Left kidney (tissue), 2 donors: ENCODE data around the gene FAM8A1. TPM values are rescaled to one million over a fixed set of nuclear protein-coding genes. Genes with fewer than 3 reads are reported as not detected.

Experiments
- DNase-seq: peaks from one replicate; pipeline ENCODE4 v3.0.0-alpha.2; 2013
- polyA plus RNA-seq: library from polyadenylated mRNA; unstranded; fragments of 120-200 nt; gene quantifications from one replicate; pipeline ENCODE4 v1.2.1, GENCODE V29; 2013; ENCODE audit not compliant: insufficient read length

Gene FAM8A1
- polyA plus RNA-seq, 1 donor, result 46.1 TPM

DNA sequence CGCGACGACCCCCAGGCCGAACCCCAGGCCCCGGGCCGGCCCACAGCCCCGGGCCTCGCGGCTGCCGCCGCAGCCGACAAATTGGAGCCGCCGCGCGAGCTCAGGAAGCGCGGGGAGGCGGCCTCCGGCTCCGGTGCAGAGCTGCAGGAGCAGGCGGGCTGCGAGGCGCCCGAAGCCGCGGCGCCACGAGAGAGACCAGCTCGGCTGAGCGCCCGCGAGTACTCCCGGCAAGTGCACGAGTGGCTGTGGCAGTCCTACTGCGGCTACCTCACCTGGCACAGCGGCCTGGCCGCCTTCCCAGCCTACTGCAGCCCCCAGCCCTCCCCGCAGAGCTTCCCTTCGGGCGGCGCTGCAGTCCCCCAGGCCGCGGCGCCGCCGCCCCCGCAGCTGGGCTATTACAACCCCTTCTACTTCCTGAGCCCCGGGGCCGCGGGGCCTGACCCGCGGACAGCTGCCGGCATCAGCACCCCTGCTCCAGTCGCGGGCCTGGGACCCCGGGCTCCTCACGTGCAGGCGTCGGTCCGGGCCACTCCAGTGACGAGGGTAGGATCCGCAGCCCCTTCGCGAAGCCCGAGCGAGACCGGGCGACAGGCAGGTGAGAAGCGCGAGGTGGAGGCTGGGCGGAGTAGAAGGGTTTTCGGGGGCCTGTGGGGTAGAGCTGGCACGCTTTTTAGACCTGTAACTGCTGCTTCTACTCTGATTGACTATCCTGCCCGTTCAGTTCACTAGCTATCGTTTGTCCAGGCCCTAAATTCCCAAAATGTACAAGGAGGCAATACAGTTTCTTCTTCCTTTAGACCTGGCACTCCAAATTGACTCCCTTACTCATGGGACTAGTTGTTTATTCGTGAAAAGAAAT lies 654 bp downstream of the FAM8A1 start:
- DNase-seq, result peak; percentile 27

DNA sequence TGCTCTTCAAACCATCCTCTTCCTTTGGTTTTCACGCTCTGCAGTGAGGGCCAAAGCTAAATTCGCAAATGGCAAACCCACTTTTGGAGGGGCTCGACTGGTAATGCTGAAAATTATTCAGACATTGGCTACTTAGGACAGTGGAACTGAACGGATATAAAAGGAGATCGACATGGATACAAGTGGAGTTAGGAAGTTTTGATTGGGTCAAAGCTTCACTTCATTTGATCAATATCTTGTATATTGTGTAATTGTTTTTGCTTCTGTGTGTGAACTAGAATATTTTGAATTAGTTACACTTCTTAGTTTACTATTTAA lies 1.2 kb downstream of the FAM8A1 start:
- DNase-seq, result no peak

DNA sequence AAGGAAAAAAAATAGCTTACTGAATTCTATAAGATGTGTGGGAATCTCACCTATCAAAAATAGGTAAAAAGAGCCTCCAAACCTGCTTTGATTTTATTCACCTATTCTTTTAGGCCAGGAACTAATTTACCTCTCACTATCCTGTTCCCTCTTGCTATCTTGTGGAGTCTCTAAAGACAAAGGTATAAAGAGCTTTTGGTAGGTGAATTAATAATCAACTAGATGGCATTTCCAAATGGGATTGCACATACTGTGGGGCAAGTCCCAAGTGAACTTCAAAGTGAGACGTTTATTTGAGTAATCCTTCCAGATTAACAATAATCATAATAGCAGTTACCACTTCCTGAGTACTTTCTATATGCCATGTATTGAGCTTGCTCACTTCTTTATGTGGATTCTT lies 2.8 kb downstream of the FAM8A1 start:
- no peak for DNase-seq

DNA sequence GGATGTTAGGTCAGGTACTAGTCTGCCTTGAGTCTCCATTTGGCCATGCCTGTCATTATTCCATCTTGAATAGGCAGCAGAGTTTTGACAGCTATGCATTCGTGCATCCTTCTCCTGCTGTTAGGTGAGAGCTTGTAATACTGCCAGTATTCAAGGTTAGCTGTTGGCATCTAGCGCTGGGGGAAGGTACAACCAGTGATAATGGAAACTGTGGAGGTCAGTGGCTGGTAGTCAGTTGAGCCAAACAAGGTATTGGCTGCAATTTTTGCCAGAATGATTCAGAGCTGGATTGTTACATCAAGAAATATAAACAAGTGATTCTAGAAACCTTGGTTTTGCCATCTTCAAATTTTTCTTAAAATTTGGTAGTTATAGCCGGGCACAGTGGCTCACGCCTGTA lies 6.5 kb downstream of the FAM8A1 start:
- DNase-seq, result no peak

DNA sequence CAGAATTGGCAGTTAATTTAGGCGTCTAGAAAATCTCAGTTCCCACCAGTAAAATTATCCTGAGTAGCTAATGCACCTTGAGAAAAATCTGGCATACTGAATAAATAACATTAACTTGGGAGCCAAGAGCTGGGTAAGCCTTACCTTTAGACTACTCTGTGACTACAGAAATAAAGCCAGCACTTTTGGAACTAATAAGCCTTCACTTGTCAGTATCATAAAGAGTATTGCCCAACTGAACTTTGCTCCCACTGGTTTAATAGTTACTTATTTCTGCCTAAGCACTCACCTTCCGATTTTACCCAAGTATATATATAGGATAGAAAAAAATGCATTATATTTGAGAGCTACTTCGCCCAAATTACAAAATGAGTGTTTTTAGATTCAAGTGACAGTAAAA lies 10.7 kb downstream of the FAM8A1 start:
- no peak for DNase-seq

DNA sequence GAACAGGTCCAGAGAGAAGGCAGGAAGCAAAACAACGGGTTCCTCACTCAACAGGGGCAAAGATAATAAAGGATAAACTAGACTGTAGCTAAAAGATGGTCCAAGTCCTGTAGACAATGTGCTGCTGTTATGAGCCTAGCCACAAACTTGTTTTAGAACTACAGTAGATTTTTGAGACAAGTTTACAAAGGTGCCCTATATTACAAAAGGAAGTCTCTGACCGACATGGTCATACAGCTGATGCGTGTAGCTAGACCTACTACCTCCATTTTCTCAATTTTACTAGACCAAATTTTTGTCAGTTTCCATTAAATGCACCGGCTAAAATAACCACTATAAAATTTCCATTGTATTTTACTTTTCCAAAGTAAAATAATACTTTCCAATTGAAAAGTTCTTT lies 11.9 kb downstream of the FAM8A1 start:
- DNase-seq, result no peak

DNA sequence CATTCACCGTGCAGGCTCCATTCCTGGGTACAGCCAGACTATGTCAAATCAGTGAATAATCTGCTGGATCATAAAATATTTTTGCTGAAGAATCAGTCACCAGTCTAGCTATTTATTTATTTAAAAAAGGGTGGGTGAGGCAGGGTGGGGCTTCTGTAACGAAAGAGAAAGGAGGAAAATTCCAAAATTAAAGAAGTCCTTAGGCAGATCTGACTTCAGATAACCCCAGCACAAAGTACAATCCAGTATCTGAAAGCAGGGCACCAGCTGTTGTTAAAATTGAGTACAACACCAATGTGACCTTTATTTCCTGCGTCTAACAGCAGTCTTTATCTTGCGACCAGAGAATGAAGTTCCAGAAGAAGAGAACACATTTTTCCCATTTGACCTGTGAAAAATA lies 15.7 kb downstream of the FAM8A1 start:
- DNase-seq, result no peak

DNA sequence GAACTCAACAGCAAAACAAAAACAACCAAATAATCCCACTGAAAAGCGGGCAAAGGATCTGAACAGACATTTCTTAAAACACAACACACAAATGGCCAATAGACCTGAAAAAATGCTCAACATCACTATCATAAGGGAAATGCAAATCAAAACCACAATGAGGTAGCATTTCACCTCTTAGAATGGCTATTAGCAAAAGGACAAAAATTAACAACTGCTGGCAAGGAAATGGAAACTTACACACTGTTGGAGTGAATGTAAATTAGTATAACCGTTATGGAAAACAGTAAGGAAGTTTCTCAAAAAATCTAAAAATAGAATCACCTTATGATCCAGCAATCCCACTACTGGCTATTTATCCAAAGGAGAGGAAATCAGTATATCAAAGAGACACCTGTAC lies 20.9 kb downstream of the FAM8A1 start:
- no peak for DNase-seq

DNA sequence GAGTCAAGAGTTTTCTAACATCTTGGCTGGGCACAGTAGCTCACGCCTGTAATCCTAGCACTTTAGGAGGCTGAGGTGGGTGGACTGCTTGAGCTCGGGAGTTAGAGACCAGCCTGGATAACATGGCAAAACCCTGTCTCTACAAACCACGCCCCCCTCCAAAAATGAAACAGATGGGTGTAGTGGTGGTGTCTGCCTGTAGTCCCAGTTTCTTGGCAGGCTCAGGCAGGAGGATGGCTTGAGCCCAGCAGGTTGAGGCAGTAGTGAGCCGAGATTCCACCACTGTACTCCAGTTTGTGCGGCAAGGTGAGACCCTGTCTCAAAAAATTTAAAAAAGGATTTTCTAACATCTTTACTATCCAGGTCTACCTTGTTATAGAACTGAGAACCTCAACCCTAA lies 22.0 kb downstream of the FAM8A1 start:
- DNase-seq, result no peak

DNA sequence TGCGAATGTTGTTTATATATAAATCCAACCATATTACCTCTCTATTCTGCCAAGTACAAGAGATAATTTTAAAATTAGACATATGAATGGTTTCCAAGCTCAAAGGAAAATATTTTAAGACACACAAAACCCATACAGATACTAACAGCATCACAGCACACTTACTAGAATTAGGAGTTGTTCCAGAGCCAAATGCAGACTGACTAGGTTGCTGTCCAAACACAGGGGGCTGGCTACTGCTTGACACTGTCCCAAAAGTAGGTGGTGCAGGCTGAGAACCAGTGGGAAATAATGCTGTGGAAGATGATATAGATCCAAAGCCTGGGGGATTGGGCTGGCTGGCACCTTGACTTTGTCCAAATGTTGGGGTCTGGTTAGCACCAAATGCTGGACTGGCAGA lies 24.3 kb downstream of the FAM8A1 start:
- no peak for DNase-seq

DNA sequence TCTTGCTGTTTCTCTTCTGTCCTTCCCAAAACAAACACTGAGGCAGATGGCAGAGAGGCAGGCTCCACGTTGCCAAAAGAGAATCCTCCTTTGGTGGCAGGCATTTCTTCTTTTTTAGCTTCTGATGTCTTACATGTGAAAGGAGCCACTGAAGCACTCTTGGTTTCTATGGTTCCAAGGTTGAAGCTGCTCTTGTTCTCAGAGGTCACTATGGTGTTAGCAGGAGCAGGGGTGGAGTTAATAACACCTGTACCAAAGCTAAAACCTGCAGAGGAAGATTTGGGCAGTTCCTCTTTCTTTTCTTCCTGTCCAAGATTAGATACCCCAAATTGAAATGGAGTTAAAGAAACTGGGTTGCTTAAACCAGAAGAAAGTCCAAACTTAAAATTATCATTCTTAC lies 28.8 kb downstream of the FAM8A1 start:
- no peak for DNase-seq

DNA sequence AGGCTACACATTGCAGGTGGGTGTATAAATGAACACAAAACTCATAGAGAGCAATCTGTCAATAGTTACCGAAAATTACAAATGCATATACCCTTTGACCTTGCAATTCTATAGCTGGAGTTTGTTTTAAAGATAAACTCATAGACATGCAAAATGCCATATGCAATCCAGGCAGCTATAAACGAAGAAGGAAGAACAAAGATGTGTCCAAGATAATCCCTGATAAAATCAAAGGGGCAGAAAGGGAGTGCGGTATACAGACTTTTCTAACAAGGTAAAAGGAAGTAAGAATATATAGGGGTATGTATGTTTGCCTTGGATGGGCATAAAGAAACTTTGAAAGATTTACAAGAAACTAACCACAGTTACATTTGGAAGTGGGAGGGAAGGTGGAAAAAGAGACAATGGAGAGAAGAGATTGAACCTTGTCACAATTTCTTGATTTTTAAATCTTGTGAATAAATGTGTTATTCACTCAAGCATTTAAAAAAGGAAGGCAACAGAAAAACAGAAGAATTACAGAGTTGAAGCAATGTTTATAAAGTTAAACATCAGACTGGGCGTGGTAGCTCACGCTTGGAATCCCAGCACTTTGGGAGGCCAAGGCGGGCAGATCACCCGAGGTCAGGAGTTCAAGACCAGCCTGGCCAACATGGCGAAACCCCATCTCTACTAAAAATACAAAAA lies 29.9 kb downstream of the FAM8A1 start:
- no peak for DNase-seq

DNA sequence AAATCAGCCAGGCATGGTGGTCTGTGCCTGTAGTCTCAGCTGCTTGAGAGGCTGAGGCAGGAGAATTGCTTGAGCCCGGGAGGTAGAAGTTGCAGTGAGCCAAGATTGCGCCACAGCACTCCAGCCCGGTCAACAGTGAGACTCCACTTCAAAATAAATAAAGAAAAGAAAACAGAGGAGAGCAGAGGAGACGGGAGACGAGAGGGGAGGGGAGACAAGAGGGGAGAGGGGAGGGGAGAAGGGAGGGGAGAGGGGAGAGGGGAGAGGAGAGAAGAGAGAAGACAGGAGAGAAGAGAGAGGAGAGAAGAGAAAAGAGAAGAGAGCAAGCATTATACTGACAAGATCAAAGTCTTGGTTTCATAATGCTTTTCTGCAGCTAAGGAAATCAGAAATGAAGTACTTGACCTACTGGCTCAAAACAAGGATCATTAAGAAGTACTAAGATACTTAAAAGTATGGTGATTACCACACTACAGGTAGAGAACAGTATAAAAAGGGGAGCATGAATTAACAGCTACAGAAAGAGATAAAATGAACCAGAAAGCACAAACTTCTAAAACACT lies 30.5 kb downstream of the FAM8A1 start:
- DNase-seq, result no peak

DNA sequence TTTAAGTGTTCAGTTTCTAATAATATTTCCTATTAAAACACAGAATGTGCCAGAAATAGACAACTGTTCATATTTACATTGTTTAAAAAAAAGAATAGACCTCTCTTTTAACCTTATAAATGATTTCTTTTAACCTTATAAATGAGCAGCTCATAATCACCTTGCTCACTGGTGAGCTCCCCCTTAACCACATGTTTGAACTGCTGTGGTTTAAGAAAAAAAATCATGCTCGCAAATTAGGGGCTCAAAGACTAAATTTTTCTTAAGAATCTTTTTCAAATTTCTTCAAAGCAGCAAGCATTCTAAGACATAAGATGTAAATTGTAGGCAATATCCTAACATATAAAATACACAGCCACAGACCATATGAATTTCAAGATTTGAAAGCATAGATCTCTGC lies 32.8 kb downstream of the FAM8A1 start:
- DNase-seq, result no peak

DNA sequence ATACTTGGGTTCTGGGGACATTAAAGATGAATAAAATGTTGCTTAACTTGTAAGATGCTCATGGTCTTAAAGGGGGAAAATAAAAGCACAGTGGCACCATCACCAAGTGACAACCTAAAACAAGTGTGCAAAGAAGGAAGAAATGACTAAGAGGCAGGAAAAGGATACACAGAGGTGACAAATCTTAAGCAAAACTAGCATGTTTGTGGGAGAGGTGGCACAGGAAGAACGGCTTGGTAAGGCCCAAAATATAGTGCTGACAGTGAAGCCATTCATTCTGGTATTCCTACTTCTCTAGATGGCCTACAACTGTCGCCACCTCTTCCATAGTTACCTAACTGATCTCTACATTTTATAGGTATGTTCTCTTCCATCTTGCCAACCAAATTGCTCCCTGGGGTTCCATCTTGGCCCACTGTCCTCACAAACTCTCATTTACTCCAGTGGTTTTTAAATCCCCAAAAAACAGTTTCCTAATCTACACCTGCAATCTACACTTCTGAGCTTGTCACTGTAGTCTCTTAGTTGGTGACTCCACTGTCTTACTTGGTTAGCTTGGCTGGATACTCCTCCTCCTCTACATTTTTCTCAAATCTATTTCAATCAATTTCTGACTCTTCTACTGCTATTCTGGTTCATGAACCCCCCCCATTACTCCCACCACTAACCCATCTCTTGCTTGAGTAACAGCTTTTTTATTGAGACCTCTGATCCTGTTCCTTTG lies 33.5 kb downstream of the FAM8A1 start:
- no peak for DNase-seq

DNA sequence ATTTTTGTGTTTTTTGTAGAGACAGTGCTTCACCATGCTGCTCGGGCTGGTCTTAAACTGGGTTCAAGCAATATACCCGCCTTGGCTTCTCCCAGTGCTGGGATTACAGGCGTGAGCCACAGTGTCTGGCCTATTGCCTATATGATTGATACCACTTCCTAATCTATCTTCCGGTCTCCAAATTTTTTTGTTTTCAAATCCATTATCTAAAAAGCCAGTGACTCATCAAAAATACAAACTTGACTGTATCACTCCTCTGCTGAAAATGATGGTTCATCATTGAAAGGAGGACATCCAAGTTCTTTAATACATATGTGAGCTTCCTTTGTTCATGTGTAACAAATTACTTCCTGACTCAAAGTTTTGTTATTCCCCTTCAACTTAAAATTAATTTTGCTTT lies 35.5 kb downstream of the FAM8A1 start:
- no peak for DNase-seq

DNA sequence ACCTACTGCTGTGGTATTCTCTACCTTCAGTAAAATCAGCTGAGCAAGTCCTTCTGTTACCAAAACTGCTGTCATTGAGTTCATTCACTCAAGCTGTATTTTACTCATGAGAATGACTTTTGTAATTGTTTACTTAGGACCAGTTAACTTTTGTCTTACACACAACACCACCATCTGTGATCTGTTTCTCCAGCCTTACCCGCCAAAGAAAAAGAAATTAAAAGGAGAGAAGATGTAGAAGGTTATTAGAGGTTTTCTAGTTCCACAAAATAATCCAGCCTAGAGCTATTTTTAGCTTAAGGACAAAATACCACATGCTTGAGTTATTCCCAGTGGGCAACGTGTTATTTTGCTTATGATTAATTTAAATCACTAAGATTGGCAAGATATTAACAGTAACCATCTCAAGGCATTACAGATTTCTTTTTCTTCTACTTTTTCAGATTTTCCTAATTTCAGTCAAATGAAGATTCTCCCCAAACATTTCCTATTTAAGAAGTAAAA lies 38.2 kb downstream of the FAM8A1 start:
- no peak for DNase-seq

DNA sequence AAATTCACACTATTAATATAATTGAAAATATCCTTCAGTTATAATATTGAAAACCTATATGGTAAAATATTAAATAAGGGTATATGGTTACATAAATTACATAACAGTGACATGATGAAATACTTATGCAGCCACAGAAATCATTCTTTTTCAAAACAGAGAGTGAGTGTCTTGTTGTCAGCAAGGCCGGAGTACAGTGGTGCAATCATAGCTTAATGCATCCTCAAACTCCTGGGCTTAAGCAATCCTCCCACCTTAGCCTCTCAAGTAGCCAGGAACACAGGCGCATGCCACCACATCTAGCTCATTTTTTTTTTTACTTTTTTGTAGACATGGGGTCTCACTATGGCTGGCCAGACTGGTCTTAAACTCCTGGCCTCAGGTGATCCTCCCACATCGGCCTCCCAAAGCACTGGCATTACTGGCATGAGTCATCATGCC lies 40.4 kb downstream of the FAM8A1 start:
- no peak for DNase-seq

DNA sequence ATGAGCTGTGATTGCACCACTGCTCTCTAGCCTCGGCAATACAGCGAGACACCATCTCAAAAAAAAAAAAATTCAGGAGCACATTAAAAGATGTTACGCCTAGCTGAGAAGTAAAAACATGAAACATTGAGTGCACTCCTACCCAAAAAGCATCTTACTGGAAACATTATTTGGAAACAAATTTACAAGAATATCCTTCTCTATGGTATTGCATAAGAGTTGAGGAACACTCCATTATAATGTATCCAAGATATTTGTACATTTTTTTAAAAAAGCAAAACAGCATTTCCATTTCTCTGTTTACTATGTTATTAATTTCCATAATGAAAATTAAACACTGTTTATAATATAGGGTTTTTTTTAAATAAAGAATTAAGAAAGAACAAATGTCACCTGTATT lies 48.6 kb downstream of the FAM8A1 start:
- DNase-seq, result no peak

DNA sequence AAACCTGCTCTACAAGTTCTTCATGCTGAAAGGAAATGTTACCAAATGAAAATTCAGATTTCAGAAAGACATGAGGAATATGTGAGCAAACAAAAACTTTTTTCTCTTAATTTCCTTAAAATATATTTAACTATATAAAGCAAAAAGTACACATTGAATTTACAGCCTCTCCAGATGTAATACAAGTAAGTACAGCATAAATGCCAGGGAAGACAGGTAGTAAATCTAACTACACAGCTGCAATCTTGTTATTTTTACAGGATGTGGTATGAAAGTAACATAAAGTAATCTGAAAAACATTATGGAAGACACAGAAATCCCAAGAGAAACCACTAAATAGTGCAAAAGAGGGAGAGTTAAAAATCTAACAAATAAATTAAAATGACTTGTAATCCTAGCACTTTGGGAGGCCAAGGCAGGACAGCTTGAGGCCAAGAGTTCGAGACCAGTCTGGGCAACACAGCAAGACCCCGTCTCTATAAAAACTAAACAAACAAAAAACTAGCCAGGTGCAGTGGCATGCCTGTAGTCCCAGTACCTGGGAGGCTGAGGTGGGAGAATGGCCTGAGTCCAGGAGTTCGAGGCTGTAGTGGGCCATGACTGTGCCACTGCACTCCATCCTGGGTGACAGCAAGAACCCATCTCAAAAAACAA lies 50.7 kb downstream of the FAM8A1 start:
- no peak for DNase-seq

DNA sequence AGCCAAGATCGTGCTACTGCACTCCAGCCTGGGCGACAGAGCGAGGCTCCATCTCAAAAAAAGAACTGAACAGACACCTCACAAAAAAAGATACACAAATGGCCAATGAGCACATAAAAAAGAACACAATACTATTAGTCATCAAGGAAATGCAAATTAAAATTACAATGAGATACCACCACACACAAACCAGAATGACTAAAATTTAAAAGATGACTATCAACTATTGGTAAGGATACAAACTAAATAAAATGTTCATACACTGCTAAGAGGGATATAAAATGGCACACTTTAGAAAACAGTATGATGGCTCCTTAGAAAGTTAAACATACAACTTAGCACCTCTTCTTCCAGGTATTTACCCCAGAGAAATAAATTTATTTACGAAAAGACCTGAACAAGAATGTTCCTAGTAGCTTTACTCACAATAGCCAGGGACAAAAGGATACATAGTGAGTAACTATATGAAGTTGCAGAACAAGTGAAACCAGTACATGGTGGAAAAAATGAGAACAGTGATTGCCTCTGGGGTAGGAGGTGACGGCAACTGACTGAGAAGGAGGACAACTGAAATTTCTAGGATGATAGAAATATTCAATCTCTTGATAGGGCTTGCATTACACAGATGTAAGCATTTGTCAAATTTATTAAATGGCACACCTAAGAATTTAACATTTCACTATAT lies 53.2 kb downstream of the FAM8A1 start:
- no peak for DNase-seq

DNA sequence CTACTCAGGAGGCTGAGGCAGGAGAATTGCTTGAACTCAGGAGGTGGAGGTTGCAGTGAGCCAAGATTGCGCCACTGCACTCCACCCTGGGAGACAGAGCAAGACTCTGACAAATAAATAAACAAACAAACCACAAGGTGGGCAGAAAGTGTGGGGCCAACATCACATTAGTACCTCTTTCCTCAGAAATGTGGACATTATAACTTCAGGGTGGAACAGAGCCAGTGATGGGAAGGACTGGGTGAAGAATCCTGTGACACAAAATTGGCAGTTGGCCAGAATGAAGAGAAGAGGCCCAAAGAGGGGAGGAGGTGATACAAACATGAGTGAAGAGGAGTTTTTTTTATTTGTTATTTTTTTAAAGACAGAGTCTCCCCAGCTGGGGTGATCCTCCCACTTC lies 56.0 kb downstream of the FAM8A1 start:
- DNase-seq, result no peak
